HCT116 (cell line): ENCODE results near the gene C5orf46. TPM values are rescaled to one million over a fixed set of nuclear protein-coding genes. Genes with fewer than 3 reads are reported as not detected.

Source experiments
- ATAC-seq: fragments of 200-7000 bp; cut with Tn5 transposase; 2 replicates; pipeline ENCODE4 v1.9.1; 2020; ENCODE audit warnings: mild to moderate bottlenecking, moderate library complexity
- BruUV-seq: library from RNA; stranded (reverse); fragments of 400-500 nt; replicated peaks from 2 replicates; lab custom pipeline; 2021; lab: Mats Ljungman, UMichigan
- CTCF ChIA-PET: fragments of 300-600 bp; sonication (Branson Sonifier 250); formaldehyde crosslinking; loops from one replicate; lab custom pipeline; 2021; ENCODE audit warnings: antibody characterized with exemption; lab: Charles Lee
- POLR2A ChIA-PET: fragments of 300-600, 350-600 bp; sonication (Branson Sonifier 250); formaldehyde crosslinking; loops from one replicate; lab custom pipeline; 2021; ENCODE audit warnings: antibody characterized with exemption; lab: Charles Lee
- RAD21 ChIA-PET, 2 experiments: fragments of 300-600 bp; sonication (Branson Sonifier 250); formaldehyde crosslinking; loops; one replicate each; lab custom pipeline; 2023; ENCODE audit warnings: low total read pairs in 2 of 2; ENCODE audit not compliant: uncharacterized antibody in 2 of 2, unreplicated experiment in 2 of 2, low non-redundant PET in 1 of 2; lab: Charles Lee
- DNase-seq: peaks from one replicate; pipeline ENCODE4 v3.0.0-alpha.2; 2010; ENCODE audit warnings: low read depth, low spot score
- H2AFZ ChIP-seq: fragments of 200-600 bp; shearing (Covaris generic), sonication (generic); 2 replicates; pipeline ENCODE4 v1.6.1; 2017; ENCODE audit warnings: low read depth, mixed run types, mixed read lengths, antibody characterized with exemption, low read length; ENCODE audit not compliant: poor library complexity, severe bottlenecking
- H3K27ac ChIP-seq: 2 replicates; pipeline ENCODE4 v1.5.1; 2012; ENCODE audit warnings: low read depth, low read length
- H3K27me3 ChIP-seq: fragments of 200-600 bp; sonication (generic); 2 replicates; pipeline ENCODE4 v1.6.1; 2016; ENCODE audit warnings: mixed run types, low read length, mixed read lengths; ENCODE audit not compliant: insufficient read depth
- H3K36me3 ChIP-seq, 2 experiments: fragments of 200-500 bp in 1 of 2; fragments of 200-600 bp in 1 of 2; sonication (Bioruptor generic) in 1 of 2; sonication (generic) in 1 of 2; 2 replicates each; pipeline versions ENCODE4 v1.5.1 to v1.6.1; 2014 to 2016; ENCODE audit warnings: low read length in 2 of 2, inconsistent platforms in 1 of 2, mixed read lengths in 1 of 2, mixed run types in 1 of 2; ENCODE audit not compliant: insufficient read depth in 2 of 2, control insufficient read depth in 1 of 2
- H3K4me1 ChIP-seq, 2 experiments: fragments of 200-600 bp in 1 of 2; sonication (generic) in 1 of 2; 2 replicates each; pipeline versions ENCODE4 v1.5.1 to v1.6.1; 2012 to 2017; ENCODE audit warnings: low read length in 2 of 2, inconsistent platforms in 1 of 2, mild to moderate bottlenecking in 1 of 2, mixed read lengths in 1 of 2, mixed run types in 1 of 2, moderate library complexity in 1 of 2; ENCODE audit not compliant: insufficient read depth in 2 of 2, control insufficient read depth in 1 of 2
- H3K4me2 ChIP-seq: fragments of 200-600 bp; sonication (generic); 2 replicates; pipeline ENCODE4 v1.6.1; 2017; ENCODE audit warnings: mixed run types, low read length, mixed read lengths
- H3K4me3 ChIP-seq, 2 experiments: fragments of 200-600 bp in 1 of 2; sonication (generic) in 1 of 2; replicated peaks in 1 of 2; 2 replicates each; pipeline ENCODE4 v1.5.1; 2011 to 2016; ENCODE audit warnings: low read length in 2 of 2, control low read depth in 1 of 2, low read depth in 1 of 2, mild to moderate bottlenecking in 1 of 2, mixed read lengths in 1 of 2, mixed run types in 1 of 2
- H3K79me2 ChIP-seq: fragments of 200-600 bp; sonication (generic); 2 replicates; pipeline ENCODE4 v1.6.1; 2017; ENCODE audit warnings: mild to moderate bottlenecking, mixed run types, low read length, moderate library complexity, mixed read lengths; ENCODE audit not compliant: insufficient read depth
- H3K9ac ChIP-seq: fragments of 200-600 bp; sonication (generic); 2 replicates; pipeline ENCODE4 v1.6.1; 2016; ENCODE audit warnings: low read length, mixed read lengths
- H3K9me2 ChIP-seq: fragments of 200-600 bp; sonication (generic), shearing (Covaris generic); 2 replicates; pipeline ENCODE4 v1.6.1; 2017; ENCODE audit warnings: mixed run types, mild to moderate bottlenecking, moderate library complexity; ENCODE audit not compliant: insufficient read depth
- H3K9me3 ChIP-seq, 2 experiments: fragments of 200-500 bp in 1 of 2; fragments of 200-600 bp in 1 of 2; sonication (Bioruptor generic) in 1 of 2; sonication (generic) in 1 of 2; 2 replicates each; pipeline ENCODE4 v1.6.1; 2014 to 2017; ENCODE audit warnings: low read length in 2 of 2, mixed read lengths in 2 of 2, inconsistent platforms in 1 of 2, low read depth in 1 of 2, mild to moderate bottlenecking in 1 of 2, mixed run types in 1 of 2, moderate library complexity in 1 of 2; ENCODE audit not compliant: control insufficient read depth in 1 of 2, insufficient read depth in 1 of 2
- H4K20me1 ChIP-seq: fragments of 200-600 bp; sonication (generic), shearing (Covaris generic); 2 replicates; pipeline ENCODE4 v1.6.1; 2017; ENCODE audit warnings: mixed run types, mild to moderate bottlenecking, moderate library complexity; ENCODE audit not compliant: insufficient read depth
- ATF3 ChIP-seq: IDR thresholded peaks from 2 replicates; pipeline ENCODE4 v1.6.1; 2012
- CEBPB ChIP-seq: IDR thresholded peaks from 2 replicates; pipeline ENCODE4 v1.6.1; 2012; ENCODE audit warnings: low read depth
- CTCF ChIP-seq, 3 experiments: fragments of 200-600 bp in 1 of 3; sonication (generic) in 1 of 3; IDR thresholded peaks in 2 of 3; conservative IDR thresholded peaks in 1 of 3; 2 replicates each; pipeline ENCODE4 v1.5.1; 2012 to 2017; ENCODE audit warnings: low read depth in 2 of 3, low read length in 2 of 3, antibody characterized with exemption in 1 of 3, borderline replicate concordance in 1 of 3, control low read depth in 1 of 3, mild to moderate bottlenecking in 1 of 3, mixed read lengths in 1 of 3, mixed run types in 1 of 3, moderate library complexity in 1 of 3; ENCODE audit not compliant: insufficient read depth in 1 of 3
- EGR1 ChIP-seq: IDR thresholded peaks from 2 replicates; pipeline ENCODE4 v1.6.1; 2012; ENCODE audit warnings: low read depth
- ELF1 ChIP-seq: IDR thresholded peaks from 2 replicates; pipeline ENCODE4 v1.6.1; 2012; ENCODE audit warnings: low read depth, borderline replicate concordance
- EZH2phosphoT487 ChIP-seq: fragments of 200-600 bp; IDR thresholded peaks from 2 replicates; pipeline ENCODE4 v1.6.1; 2018; ENCODE audit warnings: antibody characterized with exemption, borderline replicate concordance
- FOSL1 ChIP-seq: IDR thresholded peaks from 2 replicates; pipeline ENCODE4 v1.6.1; 2012; ENCODE audit warnings: low read depth
- MAX ChIP-seq: IDR thresholded peaks from 2 replicates; pipeline ENCODE4 v1.6.1; 2012
- POLR2A ChIP-seq: IDR thresholded peaks from 2 replicates; pipeline ENCODE4 v1.7.0; 2011; ENCODE audit warnings: borderline replicate concordance; ENCODE audit not compliant: insufficient read depth, insufficient read length; ENCODE audit errors: extremely low read depth
- RAD21 ChIP-seq: IDR thresholded peaks from 2 replicates; pipeline ENCODE4 v1.6.1; 2012; ENCODE audit warnings: low read depth, mild to moderate bottlenecking
- REST ChIP-seq: IDR thresholded peaks from 2 replicates; pipeline ENCODE4 v1.6.1; 2012; ENCODE audit warnings: low read depth
- SIN3A ChIP-seq: IDR thresholded peaks from 2 replicates; pipeline ENCODE4 v1.6.1; 2012; ENCODE audit warnings: low read depth
- SP1 ChIP-seq: IDR thresholded peaks from 2 replicates; pipeline ENCODE4 v1.6.1; 2012; ENCODE audit warnings: low read depth
- TCF7L2 ChIP-seq: IDR thresholded peaks from 2 replicates; pipeline ENCODE4 v1.7.0; 2011; ENCODE audit warnings: borderline replicate concordance, inconsistent platforms; ENCODE audit not compliant: insufficient read depth, insufficient read length; ENCODE audit errors: extremely low read depth
- YY1 ChIP-seq: IDR thresholded peaks from 2 replicates; pipeline ENCODE4 v1.6.1; 2011; ENCODE audit warnings: low read length, low read depth, moderate library complexity, mild to moderate bottlenecking; ENCODE audit not compliant: insufficient replicate concordance; ENCODE audit errors: extremely low read depth
- ZNF274 ChIP-seq: fragments of 200-500 bp; sonication (Bioruptor generic); IDR thresholded peaks from 2 replicates; pipeline ENCODE4 v1.6.1; 2014; ENCODE audit warnings: mild to moderate bottlenecking, low read depth, low read length, inconsistent platforms
- intact Hi-C: fragments of 100-400 bp; cut with micrococcal nuclease; formaldehyde crosslinking; loops from 2 replicates; pipeline ENCODE4 v1.10.0; 2022
- total RNA-seq: library from RNA; stranded (reverse); gene quantifications from one replicate; pipeline ENCODE4 v1.2.1, GENCODE V29; 2021; ENCODE audit not compliant: unreplicated experiment

The C5orf46 gene
- total RNA-seq, 1 experiment from 2014 or later, result not detected

DNA sequence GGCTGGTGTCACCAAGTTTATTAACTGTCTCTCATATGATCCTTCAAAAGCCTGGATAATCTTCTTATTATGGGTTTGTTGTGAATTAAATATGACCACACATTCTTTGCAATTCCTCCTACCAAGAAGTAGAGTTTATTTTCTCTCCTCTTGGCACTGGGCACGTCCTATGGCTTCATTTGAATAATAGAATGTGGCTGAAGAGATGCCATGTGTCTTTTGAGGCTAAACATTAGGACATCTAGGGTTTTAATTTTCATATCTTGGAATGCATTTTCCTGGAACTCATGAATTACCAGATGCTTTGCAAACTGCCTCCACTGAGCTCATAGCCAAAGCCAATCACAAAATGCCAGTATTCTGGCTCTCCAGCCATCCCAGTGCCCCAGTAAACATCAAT lies 47.8 kb downstream of the C5orf46 start:
- no peaks in the 10 kb centered on the region for H4K20me1 ChIP-seq
- H3K27me3 ChIP-seq, result peaks cover 8% of the 10 kb centered on the region; the same call in 1 of the 2 replicates
- H3K9me3 ChIP-seq, result no peaks in the 10 kb centered on the region
- ATAC-seq, result no peak
- H3K9ac ChIP-seq, result no peak overlapping the region
- no peaks in the 10 kb centered on the region for H3K4me1 ChIP-seq
- TF ChIP-seq MAX (no peak), FOSL1 (no peak), CTCF (IDR thresholded peaks at IDR 0.05 in 2 of 3, conservative IDR thresholded peaks at IDR 0.05 in 1 of 3; ENCODE audit: borderline replicate concordance in 1 of 3, insufficient read depth in 1 of 3, low read depth in 2 of 3, low read length in 2 of 3) (no peak), SP1 (no peak), TCF7L2 (no peak), ELF1 (no peak), SIN3A (no peak), CEBPB (no peak), ZNF274 (no peak), RAD21 (no peak), EGR1 (no peak), YY1 (no peak), POLR2A (no peak), ATF3 (no peak), EZH2phosphoT487 (no peak), REST (no peak)
- DNase-seq, result no peak
- no peak overlapping the region for H3K4me3 ChIP-seq
- H2AFZ ChIP-seq, result no peak overlapping the region
- no TSS peak for BruUV-seq
- H3K36me3 ChIP-seq, result no peaks in the 10 kb centered on the region
- intact Hi-C loops, result loop anchor here (5.0 kb wide), 1 partner anchor 249 kb away; no protein-coding TSS in a partner anchor
- no peak overlapping the region for H3K27ac ChIP-seq
- H3K79me2 ChIP-seq, result no peaks in the 10 kb centered on the region
- RAD21 ChIA-PET, result no interaction called here
- no peaks in the 10 kb centered on the region for H3K9me2 ChIP-seq
- CTCF ChIA-PET, result interaction anchor here (0.8 to 4.0 kb wide), 5 partner anchors 11 to 872 kb away, joined by 3 to 34 read pairs (median 4); no protein-coding TSS in a partner anchor
- POLR2A ChIA-PET, result no interaction called here
- no peak overlapping the region for H3K4me2 ChIP-seq
